GM18502 (cell line): Measurements from ENCODE around the gene AADACL2.

ENCODE experiments used
- ATAC-seq: cut with Tn5 transposase; IDR thresholded peaks from one replicate; pipeline ENCODE4 v1.9.1; 2021; ENCODE audit warnings: mild to moderate bottlenecking; ENCODE audit not compliant: unreplicated experiment, poor library complexity

Gene AADACL2

DNA sequence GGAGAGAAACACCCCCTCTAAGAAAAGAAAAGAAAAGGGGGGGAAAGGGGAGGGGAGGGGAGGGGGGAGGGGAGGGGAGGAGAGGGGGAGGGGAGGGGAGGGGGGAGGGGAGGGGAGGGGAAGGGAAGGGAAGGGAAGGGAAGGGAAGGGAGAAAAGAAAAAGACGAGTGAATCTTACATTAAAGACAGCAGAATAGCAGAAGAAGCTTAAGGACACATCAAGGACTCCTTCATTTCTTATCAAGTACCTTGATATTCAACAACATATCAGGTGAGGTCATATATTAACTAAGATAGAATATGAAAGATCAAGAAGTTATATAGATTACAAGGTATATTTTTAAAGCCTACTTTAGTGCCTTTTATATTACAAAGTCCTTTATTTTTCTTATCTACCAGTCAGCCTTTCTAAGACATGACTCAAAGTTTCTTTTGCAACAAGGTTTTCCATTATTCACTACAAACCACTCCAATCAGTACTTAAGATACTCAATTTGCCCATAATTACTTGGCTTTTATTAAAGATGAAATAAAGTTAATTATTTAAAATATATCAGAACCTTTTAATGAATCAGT lies 62.5 kb downstream of the AADACL2 start:
- no peak for ATAC-seq

DNA sequence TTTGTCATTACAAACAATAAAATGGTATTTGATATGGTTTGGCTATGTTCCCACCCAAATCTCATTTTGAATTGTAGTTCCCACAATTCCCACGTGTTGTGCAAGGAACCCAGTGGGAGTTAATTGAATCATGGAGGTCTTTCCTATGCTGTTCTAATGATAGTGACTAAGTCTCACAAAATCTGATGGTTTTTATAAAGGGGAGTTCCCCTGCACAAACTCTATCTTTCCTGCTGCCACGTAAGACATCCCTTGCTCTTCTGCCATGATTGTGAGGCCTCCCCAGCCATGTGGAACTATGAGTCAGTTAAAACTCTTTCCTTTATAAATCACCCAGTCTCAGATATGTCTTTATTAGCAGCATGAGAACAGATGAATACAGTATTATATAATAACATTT lies 64.7 kb downstream of the AADACL2 start:
- ATAC-seq = no peak

DNA sequence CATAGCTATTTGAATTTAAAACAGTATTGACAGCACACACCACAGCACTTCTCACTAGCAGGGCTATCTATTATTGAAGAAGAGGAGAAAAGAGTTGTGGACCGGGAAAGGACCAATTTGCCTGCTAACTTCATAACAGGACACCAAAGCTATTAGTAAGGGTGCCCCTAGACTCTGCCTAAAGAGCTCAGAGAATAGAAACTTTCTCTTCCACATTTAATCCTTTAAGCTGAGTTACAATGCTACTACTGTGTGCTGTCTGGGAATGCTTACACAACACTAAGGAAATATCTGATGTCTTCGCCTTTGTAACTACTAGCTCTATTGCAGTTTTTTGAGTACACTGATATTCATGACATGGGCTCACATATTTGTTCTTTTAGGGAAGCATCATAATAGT lies 66.7 kb downstream of the AADACL2 start:
- no peak for ATAC-seq

DNA sequence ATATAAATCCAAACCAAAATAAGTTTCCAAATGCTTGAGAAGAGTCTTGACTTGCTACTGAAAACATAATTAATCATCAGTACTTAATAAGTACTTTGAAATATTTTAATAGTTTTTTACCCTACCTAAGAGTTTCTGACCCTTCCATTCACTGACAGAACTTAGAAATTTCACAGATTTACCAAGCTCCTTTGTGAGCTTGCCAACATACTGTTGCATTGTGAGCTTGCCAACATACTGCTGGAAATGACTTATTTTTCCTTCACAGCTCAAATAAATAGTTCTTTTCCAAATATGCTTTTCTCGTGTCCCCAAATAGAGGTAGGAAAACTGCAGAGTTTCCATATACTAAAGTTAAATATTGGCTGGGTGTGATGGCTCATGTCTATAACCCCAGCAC lies 70.5 kb downstream of the AADACL2 start:
- no peak for ATAC-seq

DNA sequence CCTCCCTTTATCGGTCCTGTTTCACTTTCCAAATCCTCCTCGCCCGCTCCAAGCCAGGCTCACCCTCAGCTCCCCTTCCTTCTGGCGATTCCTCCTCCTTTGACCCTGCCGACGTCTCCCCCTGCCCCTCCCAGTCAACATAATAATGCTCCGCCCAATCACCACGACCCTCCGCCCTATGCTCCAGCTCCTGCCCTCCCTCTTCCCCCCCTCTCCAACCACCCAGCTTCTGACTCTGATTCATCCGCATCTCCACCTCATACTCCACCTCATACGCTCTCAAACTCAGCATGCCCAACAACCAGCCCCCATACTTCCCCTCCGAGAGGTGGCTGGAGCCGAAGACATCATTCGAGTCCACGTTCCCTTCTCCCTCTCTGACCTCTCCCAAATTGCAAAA lies 73.1 kb downstream of the AADACL2 start:
- no peak for ATAC-seq
